ENCODE data around the gene HMGXB4. TPM values are rescaled to one million over a fixed set of nuclear protein-coding genes. Genes with fewer than 3 reads are reported as not detected.

Gene HMGXB4
- total and polyA plus RNA-seq, 4 donors = 4.0 to 9.9 (median 7.5) TPM

DNA sequence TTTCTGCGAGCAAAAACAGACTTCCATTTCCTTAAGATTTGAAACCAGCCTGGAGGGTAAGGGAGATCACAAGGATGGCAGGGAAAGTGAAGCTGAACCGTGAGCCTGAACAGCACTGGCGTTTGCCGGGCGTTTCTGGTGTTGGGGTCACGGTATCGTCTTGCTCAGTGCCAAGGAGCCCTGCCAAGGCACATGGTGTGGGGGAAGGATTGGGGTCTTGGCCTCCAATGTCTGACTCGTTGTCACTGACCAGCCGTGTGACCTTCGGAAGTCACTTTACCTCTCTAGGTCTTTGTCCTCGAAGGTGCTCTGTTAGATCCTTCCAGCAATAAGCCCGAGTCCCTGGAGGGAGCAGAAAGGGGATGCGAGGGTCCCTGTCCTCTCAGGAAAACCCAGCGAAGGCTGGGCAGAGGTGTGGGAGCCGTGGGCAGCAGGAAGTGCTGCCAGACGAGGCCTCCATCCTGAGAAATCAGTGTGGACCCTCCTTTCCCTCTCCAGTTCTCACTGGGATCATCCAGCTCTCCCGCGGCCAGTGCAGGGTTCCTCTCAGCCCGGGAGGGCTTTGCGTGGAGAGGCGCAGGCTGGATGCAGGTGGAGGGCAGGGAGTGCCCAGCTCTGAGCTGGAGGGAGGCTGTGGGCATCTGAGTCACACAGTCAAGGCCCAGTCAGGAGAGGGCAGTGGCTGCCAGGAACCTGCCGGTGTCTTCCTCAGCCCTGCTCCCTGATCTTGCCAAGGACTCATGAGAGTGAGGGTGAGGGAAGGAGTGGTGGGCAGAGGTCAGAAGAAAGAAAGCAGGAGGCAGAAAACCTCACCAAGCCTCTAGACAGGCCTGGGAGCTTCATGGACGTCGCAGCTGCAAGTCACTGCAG, 61.3 kb downstream of the HMGXB4 start:
- H3K27me3 ChIP-seq (ENCODE audit: control insufficient read depth in 4 of 4, insufficient read depth in 4 of 4, low read length in 3 of 4) = no peaks in the 10 kb centered on the region
- 94% methylated on average over 24 of the region's 24 CpGs for WGBS
- peaks cover 16 to 42% (median 28%) of the 10 kb centered on the region in 4 donors for H3K36me3 ChIP-seq (ENCODE audit: control insufficient read depth in 4 of 4, insufficient read depth in 3 of 4, low read depth in 1 of 4, low read length in 3 of 4)
- H3K4me1 ChIP-seq (ENCODE audit: control insufficient read depth in 4 of 4, insufficient read depth in 4 of 4, low read length in 3 of 4) = peaks cover 4 to 32% (median 22%) of the 10 kb centered on the region in 4 donors
- no peak overlapping the region for H3K9ac ChIP-seq (ENCODE audit: low read depth in 1 of 2, low read length in 2 of 2)
- no peak overlapping the region for H3K4me3 ChIP-seq (ENCODE audit: low read depth in 1 of 3, low read length in 3 of 3)
- TF ChIP-seq EGR1 (IDR thresholded peaks at IDR 0.05; ENCODE audit: low read depth in 2 of 2) (no peak), REST (IDR thresholded peaks at IDR 0.05) (no peak), ZBTB33 (IDR thresholded peaks at IDR 0.05) (no peak), NR2F2 (IDR thresholded peaks at IDR 0.05) (no peak), MAX (IDR thresholded peaks at IDR 0.05) (no peak), TAF1 (conservative IDR thresholded peaks at IDR 0.05) (no peak), RXRA (IDR thresholded peaks at IDR 0.05) (no peak), HNF4A (conservative IDR thresholded peaks at IDR 0.05) (no peak), JUND (IDR thresholded peaks at IDR 0.05) (no peak), RAD21 (IDR thresholded peaks at IDR 0.05) (no peak), GABPA (IDR thresholded peaks at IDR 0.05 in 1 of 2, conservative IDR thresholded peaks at IDR 0.05 in 1 of 2) (no peak), FOXA1 (IDR thresholded peaks at IDR 0.05) (no peak), YY1 (IDR thresholded peaks at IDR 0.05) (no peak), SP1 (IDR thresholded peaks at IDR 0.05) (no peak), CTCF (IDR thresholded peaks at IDR 0.05; ENCODE audit: low read depth, low read length, missing input control) (no peak), HNF4G (IDR thresholded peaks at IDR 0.05) (no peak)
- TF ChIP-seq, protein P1, sequence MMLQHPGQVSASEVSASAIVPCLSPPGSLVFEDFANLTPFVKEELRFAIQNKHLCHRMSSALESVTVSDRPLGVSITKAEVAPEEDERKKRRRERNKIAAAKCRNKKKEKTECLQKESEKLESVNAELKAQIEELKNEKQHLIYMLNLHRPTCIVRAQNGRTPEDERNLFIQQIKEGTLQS (IDR thresholded peaks at IDR 0.05) = no peak
- no peak overlapping the region for H3K27ac ChIP-seq (ENCODE audit: low read depth in 1 of 2, low read length in 2 of 2)
- DNase-seq (ENCODE audit: low spot score) = no peak
- no peaks in the 10 kb centered on the region for H3K9me3 ChIP-seq (ENCODE audit: control insufficient read depth in 4 of 4, low read length in 3 of 4)

All from liver (tissue), 9 donors.